HG02678 (cell line): ENCODE measurements around the gene TIMP2.
A peak's percentile ranks its signal among the peaks of the same experiment; 100 is the strongest.

Experiments used
- ATAC-seq: cut with Tn5 transposase; IDR thresholded peaks from one replicate; pipeline ENCODE4 v1.9.1; 2021; ENCODE audit warnings: mild to moderate bottlenecking, moderate library complexity; ENCODE audit not compliant: unreplicated experiment

Gene TIMP2

DNA sequence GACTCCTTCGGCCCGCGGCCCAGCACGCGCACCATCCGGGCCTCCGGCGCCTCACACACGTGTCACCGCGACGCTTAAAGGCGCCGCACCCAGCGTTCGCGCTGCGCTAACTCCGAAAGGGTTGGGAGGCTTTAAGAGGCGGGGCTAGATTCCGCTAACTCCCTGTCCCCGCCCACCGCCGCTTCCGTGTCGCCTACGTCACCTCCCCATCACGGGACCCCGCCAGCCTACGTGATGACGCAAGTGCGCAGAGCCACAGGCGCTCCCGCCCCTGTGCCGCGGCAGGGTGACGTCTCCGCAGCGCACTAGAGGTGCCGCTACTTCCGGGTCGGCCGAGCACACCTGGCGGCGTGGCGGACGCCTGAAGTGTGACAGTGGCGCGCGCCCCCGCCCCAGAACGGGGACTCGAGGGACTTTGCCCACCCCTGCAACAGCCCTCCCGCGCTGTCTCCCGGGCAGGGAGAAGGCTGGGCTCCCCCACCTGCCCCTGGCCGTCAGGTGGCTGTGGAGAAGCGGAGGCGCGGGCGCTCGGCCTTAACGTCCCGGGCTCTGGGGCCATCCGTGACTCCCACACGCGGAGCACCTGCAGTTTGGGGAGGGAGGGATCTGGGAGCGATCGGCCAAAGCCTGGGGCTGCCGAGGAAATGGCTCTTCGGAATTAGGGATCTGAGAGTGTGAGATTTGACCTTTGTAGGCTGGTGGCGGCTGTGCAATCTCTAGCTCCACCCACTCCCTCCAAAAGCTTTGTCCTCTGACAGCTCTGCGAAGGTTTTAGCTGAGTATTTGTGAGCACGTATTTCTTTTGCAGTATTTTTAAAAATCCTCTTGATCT, 84.2 kb downstream of the TIMP2 start, which contains the start of gene USP36:
USP36 (minus strand) TSS at position 35 of the 832 bp plus-strand sequence. CDS start 4,451 bp downstream, outside the sequence.
- ATAC-seq, result peak; percentile 90

DNA sequence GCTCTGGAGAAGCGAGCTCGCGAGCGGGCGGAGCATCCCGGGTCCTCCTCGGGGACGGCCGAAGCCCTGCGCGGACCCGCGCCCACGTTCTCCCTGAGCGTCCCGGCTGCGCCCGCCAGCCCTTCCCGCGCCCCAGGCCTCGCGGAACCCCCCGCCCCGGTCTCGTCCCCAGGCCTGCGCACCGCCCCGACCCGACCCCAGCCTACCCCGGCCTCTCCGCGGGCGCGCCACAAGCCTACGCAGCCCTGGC, 84.7 kb downstream of the TIMP2 start:
- ATAC-seq, result no peak

GRCh38 chr17:78839762-78840529, 85.2 kb downstream of the TIMP2 start:
- peak; percentile 9 for ATAC-seq

DNA sequence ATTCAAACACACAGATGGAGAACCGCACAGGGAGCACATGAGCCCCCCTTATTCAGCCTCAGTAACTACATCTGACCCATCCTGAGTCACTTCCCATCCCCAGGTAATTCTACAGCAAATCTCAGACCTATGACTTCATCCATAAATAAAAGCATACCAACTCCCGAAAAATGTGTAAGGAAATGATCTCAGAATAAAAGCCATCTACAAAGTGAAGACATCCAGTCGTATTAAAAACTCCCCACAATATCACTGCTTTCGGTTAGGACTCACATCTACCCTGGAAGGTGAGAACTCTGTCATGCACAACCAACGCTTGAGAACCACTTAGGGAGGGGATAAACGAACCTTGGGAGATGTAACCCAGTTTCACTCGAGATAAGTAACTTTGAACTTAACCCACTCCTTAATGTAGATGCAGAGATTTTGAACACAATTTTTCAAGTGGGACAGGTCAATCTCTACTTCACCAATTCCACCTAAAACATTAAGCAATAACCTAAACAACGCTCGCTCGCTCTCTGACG, 85.9 kb downstream of the TIMP2 start:
- no peak for ATAC-seq

DNA sequence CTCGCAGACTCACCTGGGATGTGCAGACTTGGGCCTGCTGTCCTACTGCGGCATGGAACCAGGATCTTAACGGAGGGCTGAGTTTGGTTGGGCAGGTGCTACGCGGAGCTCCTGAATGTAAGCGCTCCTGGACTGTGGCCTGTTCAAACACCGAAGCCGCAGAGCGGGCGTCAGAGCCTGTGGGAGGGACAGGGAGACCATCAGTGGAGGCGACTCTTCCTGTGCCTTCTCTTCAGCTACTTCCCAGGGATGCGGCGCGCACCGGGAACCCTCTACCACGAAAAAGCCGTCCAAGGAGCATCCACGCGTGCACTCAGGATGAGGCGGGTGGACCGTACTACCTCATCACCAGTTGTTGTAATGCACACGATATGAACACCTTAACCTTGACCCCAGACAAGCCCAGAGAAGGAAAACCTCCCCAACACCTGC, 86.6 kb downstream of the TIMP2 start:
- no peak for ATAC-seq

GRCh38 chr17:78836420-78837021, 88.7 kb downstream of the TIMP2 start:
- ATAC-seq, result no peak

DNA sequence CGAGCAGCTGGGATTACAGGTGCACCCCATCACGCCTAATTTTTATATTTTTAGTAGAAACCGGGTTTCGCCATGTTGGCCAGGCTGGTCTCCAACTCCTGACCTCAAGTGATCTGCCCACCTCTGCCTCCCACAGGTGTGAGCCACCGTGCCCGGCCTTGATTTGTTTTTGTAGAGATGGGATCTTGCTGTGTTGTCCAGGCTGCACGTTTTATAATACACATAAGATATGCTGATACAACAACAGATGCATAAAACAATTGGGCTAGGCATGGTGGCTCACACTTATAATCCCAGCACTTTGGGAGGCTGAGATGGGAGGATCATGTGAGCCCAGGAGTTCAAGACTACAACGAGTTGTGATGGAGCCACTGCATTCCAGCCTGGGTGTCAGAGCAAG, 90.6 kb downstream of the TIMP2 start:
- no peak for ATAC-seq

- no peak for ATAC-seq
These were observed 92.7 kb downstream of the TIMP2 start for GRCh38 chr17:78832541-78832810.

DNA sequence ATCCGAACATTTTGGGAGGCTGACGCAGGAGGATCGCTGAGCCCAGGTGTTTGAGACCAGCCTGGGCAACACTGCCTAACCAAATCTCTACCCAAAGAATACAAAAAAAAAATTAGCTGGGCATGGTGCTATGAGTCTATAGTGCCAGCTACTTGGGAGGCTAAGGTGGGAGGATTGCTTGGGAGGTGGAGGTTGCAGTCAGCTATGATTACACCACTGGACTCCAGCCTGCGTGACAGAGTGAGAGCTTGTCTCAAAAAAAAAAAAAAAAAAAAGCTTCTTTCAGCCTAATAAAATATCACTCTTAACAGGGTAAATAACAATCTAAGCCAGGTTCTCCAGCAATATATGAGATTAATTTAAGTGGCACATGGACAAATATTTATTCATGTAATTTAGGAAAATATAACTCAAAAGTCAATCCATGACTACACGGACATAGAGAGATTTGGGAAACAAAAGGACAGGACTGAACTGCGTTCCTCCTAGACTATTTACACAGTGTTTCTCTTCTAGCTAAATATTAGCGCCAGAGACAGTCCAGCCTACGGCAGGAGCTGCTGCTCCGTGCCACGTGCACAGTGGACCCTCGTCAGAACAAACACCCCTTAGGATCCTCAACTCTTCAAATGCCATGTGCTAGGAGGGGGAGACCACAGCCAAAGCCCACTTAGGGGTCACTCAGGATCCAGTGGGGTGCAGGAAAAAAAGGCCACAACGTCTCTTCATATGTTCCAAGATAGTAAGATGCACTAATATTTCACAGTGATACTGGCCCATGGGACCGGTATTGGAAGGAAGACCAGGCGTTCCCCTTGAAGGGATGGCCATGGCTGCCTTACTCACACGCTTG, 93.3 kb downstream of the TIMP2 start:
- no peak for ATAC-seq

DNA sequence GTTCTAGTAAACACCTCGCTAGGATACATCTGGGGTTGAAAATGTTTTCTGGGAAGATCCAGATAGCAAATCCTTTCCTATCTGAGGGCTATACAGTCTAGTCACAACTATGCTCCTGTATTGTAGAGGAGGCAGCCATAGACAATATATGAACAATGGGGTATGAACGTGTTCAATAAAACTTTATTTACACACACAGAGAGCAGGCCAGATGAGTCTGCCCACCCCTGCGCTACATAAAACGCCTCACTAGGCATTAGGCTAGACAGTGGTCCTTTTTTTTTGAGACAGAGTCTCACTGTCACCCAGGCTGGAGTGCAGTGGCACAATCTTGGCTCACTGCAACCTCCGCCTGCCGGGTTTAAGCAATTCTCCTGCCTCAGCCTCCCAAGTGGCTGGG, 95.7 kb downstream of the TIMP2 start:
- no peak for ATAC-seq

DNA sequence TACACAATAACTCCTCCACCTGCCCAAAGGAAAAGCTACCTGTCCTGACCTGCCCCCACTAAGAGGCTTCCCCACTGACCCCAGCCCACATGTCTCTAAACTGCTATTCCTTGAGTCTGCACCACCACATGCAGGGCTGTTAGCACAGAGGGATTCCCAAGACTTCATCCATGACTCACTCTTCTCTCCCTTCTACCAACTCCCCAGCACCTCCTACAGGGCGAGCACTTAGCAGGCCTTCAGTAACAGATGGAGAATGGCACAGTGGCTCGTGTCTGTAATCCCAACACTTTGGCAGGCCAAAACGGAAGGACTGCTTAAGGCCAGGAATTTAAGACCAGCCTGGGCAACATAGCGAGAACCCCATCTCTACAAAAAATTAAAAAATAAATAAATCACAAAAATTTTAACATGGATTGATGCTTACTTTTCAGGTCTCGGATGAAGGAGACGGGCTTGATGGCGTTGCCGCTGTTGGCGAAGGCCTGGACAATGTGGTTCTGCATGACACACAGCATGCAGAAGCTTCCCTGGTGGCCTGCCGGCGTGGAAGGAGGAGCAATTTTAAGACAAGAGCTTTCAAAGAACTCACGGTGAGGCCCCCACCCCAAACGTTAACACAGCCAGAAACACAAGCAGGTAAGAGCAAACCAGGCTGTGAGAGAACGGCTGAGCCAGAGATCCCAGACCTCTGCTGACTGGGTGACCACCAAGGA, 96.6 kb downstream of the TIMP2 start:
- no peak for ATAC-seq

- no peak for ATAC-seq
These were observed 98.2 kb downstream of the TIMP2 start for GRCh38 chr17:78826836-78827509.

DNA sequence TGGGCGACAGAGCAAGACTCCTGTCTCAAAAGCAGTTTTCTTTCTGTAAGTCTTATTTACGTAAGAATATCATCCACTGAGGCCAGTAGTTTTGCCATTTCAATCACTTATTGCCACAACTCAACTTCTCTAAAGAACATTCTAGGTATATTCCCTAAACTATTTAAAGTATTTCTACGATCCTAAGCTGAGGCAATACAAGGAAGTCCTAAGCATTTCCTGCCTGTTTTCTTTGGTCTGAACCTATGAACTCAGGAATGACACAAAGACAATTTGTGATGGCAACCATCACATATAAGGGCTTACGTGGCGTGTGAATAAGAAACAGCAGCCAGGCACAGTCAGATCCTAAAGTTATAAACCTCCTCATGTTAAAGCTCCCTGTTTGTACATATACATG, 98.8 kb downstream of the TIMP2 start:
- ATAC-seq, result no peak

GRCh38 chr17:78825696-78826095, 99.5 kb downstream of the TIMP2 start:
- no peak for ATAC-seq

DNA sequence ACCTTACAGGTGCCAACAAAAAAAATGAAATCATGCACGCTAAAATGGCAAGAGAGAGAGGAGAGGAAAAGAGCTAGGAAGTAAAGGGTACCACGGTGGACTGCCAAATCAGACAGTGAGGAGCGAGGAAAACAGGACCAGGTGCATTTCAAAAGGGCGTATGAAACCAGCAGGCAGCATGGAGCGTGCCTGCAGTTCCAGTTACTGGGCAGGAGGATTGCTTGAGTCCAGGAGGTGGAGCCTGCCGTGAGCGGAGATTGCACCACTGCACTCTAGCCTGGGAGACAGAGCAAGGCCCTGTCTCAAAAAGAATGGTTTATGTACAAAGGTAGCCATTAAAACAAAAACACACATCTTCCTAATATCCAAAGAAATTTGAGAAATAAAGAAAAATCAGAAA, 100.9 kb downstream of the TIMP2 start:
- ATAC-seq, result no peak

DNA sequence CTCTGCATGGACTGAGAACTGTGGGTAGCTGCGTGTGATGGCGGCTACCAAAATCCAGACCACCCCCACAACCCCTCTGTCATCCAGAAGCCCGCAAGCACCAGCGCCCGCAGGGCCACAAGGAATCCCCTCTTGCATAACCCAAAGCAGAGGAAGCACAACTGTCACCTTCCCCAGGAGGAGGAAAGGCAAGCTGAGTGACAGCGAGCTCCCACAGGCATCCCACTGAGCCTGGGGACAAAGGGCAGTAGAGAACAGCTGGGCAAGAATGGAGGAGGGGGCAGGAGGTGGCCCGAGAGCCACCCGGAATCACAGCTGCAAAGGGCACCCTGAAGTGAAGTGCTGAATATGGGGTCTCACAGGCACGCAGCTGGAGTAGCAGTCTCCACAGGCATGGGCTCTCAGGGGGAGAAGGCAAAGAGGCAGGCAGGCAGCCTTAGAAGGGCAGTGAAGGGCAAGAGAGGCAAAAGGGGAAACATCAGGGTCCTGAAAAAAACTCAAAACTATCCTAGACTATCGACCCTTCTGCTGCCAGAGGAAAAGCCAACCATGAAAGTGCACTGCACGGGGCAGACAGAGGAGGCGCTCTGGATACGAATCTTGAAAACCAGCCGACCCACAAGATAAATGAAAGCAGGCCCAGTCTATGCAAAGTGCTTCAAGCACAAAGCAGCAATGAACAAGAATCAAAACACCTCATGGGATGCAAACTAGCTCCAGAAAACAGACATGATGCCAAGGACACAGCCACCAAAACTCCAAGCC, 101.7 kb downstream of the TIMP2 start:
- no peak for ATAC-seq

DNA sequence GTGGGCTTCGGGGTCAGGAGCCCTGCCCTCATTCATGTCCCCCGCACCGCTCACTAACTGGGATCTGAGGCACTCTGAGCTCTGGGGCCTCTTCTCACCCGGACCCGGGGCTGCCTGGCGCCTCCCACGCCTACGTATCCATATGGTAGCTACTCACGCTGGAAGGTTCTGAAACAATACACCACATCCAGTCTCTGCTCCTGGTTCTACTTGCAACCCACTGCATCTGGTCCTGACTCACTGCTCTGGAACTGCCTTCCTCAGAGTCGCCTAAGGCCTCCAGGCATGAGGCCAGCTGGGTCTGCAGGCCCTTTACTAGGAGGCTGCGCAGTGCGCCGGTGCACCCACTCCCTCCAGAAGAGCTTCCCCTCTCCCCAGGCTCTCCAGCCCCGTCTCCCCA, 102.6 kb downstream of the TIMP2 start:
- no peak for ATAC-seq

- no peak for ATAC-seq
These were observed 103.2 kb downstream of the TIMP2 start for GRCh38 chr17:78821961-78822360.

- ATAC-seq, result no peak
These were observed 104.3 kb downstream of the TIMP2 start for GRCh38 chr17:78820841-78821240.
